Endothelial cell of umbilical vein (primary cell): Measurements from ENCODE around the gene SLC25A24. TPM values are rescaled to one million over a fixed set of nuclear protein-coding genes. Genes with fewer than 3 reads are reported as not detected.

Experiments
- BruUV-seq: library from RNA; stranded (reverse); fragments of 400-500 nt; replicated peaks from 2 replicates; lab custom pipeline; 2021; lab: Mats Ljungman, UMichigan
- CTCF ChIA-PET: fragments of 300-600, 350-600 bp; sonication (Branson Sonifier 250); formaldehyde crosslinking; loops from one replicate; lab custom pipeline; 2021; ENCODE audit warnings: antibody characterized with exemption, inconsistent platforms; lab: Charles Lee
- POLR2A ChIA-PET: fragments of 300-600, 350-600 bp; sonication (Branson Sonifier 250); formaldehyde crosslinking; loops from one replicate; lab custom pipeline; 2021; ENCODE audit warnings: antibody characterized with exemption, inconsistent platforms; lab: Charles Lee
- DNase-seq: peaks from one replicate; pipeline ENCODE4 v3.0.0-alpha.2; 2011; ENCODE audit warnings: low read depth, low spot score
- FAIRE-seq: peaks from 2 replicates; lab custom pipeline; 2011; peaks lifted over from hg19 to GRCh38; lab: Jason Lieb, UNC
- H2AFZ ChIP-seq: 2 replicates; pipeline ENCODE4 v1.6.0; 2012; ENCODE audit warnings: low read depth, low read length, control low read depth, inconsistent platforms
- H3K27ac ChIP-seq: 2 replicates; pipeline ENCODE4 v1.5.1; 2011; ENCODE audit warnings: low read depth, mild to moderate bottlenecking, control low read depth, low read length, moderate library complexity; ENCODE audit not compliant: insufficient read depth
- H3K27me3 ChIP-seq, 2 experiments: 2 replicates each; pipeline versions ENCODE4 v1.6.0 to v1.6.1; 2011; ENCODE audit warnings: low read length in 2 of 2, mixed read lengths in 1 of 2; ENCODE audit not compliant: control insufficient read depth in 2 of 2, insufficient read depth in 2 of 2
- H3K36me3 ChIP-seq, 2 experiments: 2 replicates in 1 of 2; 3 replicates in 1 of 2; pipeline ENCODE4 v1.5.1; 2011; ENCODE audit warnings: low read length in 2 of 2, mild to moderate bottlenecking in 1 of 2, moderate library complexity in 1 of 2; ENCODE audit not compliant: control insufficient read depth in 2 of 2, insufficient read depth in 2 of 2; ENCODE audit errors: extremely low read depth in 1 of 2
- H3K4me1 ChIP-seq: 3 replicates; pipeline ENCODE4 v1.5.1; 2011; ENCODE audit warnings: mild to moderate bottlenecking, low read length; ENCODE audit not compliant: control insufficient read depth, insufficient read depth; ENCODE audit errors: extremely low read depth
- H3K4me2 ChIP-seq: 2 replicates; pipeline ENCODE4 v1.6.1; 2011; ENCODE audit warnings: low read length, control low read depth, mixed read lengths; ENCODE audit not compliant: insufficient read depth
- H3K4me3 ChIP-seq, 3 experiments: fragments of 200-600 bp in 1 of 3; sonication (generic), shearing (Covaris generic) in 1 of 3; replicated peaks in 1 of 3; 2 replicates each; pipeline ENCODE4 v1.5.1; 2011 to 2016; ENCODE audit warnings: control low read depth in 3 of 3, low read length in 3 of 3, mild to moderate bottlenecking in 2 of 3, inconsistent platforms in 1 of 3, low read depth in 1 of 3, moderate library complexity in 1 of 3; ENCODE audit not compliant: insufficient read depth in 1 of 3
- H3K79me2 ChIP-seq: 2 replicates; pipeline ENCODE4 v1.6.0; 2012; ENCODE audit warnings: low read length, inconsistent platforms; ENCODE audit not compliant: control insufficient read depth, insufficient read depth
- H3K9ac ChIP-seq: replicated peaks from 2 replicates; pipeline ENCODE3; 2011; ENCODE audit warnings: low read length, control low read depth; ENCODE audit not compliant: insufficient read depth; ENCODE audit errors: extremely low read depth
- H3K9me1 ChIP-seq: replicated peaks from 3 replicates; pipeline ENCODE4 v1.6.0; 2011; ENCODE audit warnings: mild to moderate bottlenecking, low read length; ENCODE audit not compliant: control insufficient read depth, insufficient read depth; ENCODE audit errors: extremely low read depth
- H3K9me3 ChIP-seq: replicated peaks from 2 replicates; pipeline ENCODE4 v1.5.1; 2012; ENCODE audit warnings: low read length, inconsistent platforms; ENCODE audit not compliant: control insufficient read depth, insufficient read depth
- H4K20me1 ChIP-seq: replicated peaks from 2 replicates; pipeline ENCODE3; 2011; ENCODE audit warnings: mild to moderate bottlenecking, low read length; ENCODE audit not compliant: control insufficient read depth, insufficient read depth; ENCODE audit errors: extremely low read depth
- EZH2 ChIP-seq: IDR thresholded peaks from 2 replicates; pipeline ENCODE4 v1.6.1; 2012; ENCODE audit warnings: borderline replicate concordance, low read depth, mild to moderate bottlenecking, moderate library complexity, low read length, inconsistent platforms; ENCODE audit not compliant: severe bottlenecking
- GATA2 ChIP-seq: IDR thresholded peaks from 2 replicates; pipeline ENCODE4 v1.7.0; 2011; ENCODE audit warnings: low read depth, mild to moderate bottlenecking, moderate library complexity, mixed read lengths, low read length; ENCODE audit not compliant: insufficient read length, insufficient read depth
- MYC ChIP-seq: IDR thresholded peaks from one replicate; pipeline ENCODE4 v1.6.1; 2011; ENCODE audit warnings: mild to moderate bottlenecking, low read depth, low read length
- POLR2A ChIP-seq: IDR thresholded peaks from 2 replicates; pipeline ENCODE4 v1.6.1; 2012; ENCODE audit warnings: low read depth, mild to moderate bottlenecking, control low read depth, low read length
- dilution Hi-C: fragments of 300-500 bp; cut with MboI; formaldehyde crosslinking; loops from one replicate; pipeline ENCODE4 v1.15.0; 2019; ENCODE audit warnings: low sequenced_read_pairs; ENCODE audit not compliant: extremely low pct_ligation_motif_present
- intact Hi-C: fragments of 100-400 bp; cut with micrococcal nuclease; formaldehyde crosslinking; loops from one replicate; pipeline ENCODE4 v1.10.0; 2022
- polyA plus RNA-seq, 4 experiments: library from polyadenylated mRNA; depleted of rRNA in 3 of 4; stranded (reverse) in 3 of 4; unstranded in 1 of 4; fragments of >200 nt; gene quantifications; 2 replicates each; pipeline versions ENCODE4 v1.2.1 to v1.2.3, GENCODE V29; 2011 to 2012; ENCODE audit warnings: missing spikeins in 1 of 4
- total RNA-seq: library from RNA; stranded (reverse); gene quantifications from 2 replicates; pipeline ENCODE4 v1.2.3, GENCODE V29; 2021
- TF ChIP-seq, protein P1 (sequence below), 2 donors: IDR thresholded peaks; 1 replicate in 1 of 2; 2 replicates in 1 of 2; pipeline ENCODE4 v1.5.1; 2011; ENCODE audit warnings: low read length in 2 of 2, mild to moderate bottlenecking in 2 of 2, moderate library complexity in 2 of 2, control low read depth in 1 of 2, inconsistent platforms in 1 of 2, low read depth in 1 of 2; ENCODE audit not compliant: insufficient read depth in 1 of 2; ENCODE audit errors: extremely low read depth in 1 of 2

SLC25A24 gene
- total and polyA plus RNA-seq, 2 donors (not counting 3 experiments of a cell fraction or from before 2014, with no cell fraction given), result 16.9 to 45.8 TPM

- intact Hi-C loops, result no loop called here
- Histone ChIP-seq H3K79me2 (peaks cover 32% of the 10 kb centered on the region), H3K9me3 (no peaks in the 10 kb centered on the region), H3K9ac (no peak overlapping the region), H3K4me3 (no peak overlapping the region), H3K9me1 (no peaks in the 10 kb centered on the region), H3K36me3 (peaks cover 3 to 4% of the 10 kb centered on the region in 2 experiments), H3K27ac (no peak overlapping the region), H2AFZ (no peak overlapping the region), H3K4me2 (no peak overlapping the region), H3K27me3 (no peaks in the 10 kb centered on the region), H4K20me1 (no peaks in the 10 kb centered on the region), H3K4me1 (peaks cover 23% of the 10 kb centered on the region)
- POLR2A ChIA-PET, result no interaction called here
- no TSS peak for BruUV-seq
- CTCF ChIA-PET, result no interaction called here
- TF ChIP-seq, protein P1, sequence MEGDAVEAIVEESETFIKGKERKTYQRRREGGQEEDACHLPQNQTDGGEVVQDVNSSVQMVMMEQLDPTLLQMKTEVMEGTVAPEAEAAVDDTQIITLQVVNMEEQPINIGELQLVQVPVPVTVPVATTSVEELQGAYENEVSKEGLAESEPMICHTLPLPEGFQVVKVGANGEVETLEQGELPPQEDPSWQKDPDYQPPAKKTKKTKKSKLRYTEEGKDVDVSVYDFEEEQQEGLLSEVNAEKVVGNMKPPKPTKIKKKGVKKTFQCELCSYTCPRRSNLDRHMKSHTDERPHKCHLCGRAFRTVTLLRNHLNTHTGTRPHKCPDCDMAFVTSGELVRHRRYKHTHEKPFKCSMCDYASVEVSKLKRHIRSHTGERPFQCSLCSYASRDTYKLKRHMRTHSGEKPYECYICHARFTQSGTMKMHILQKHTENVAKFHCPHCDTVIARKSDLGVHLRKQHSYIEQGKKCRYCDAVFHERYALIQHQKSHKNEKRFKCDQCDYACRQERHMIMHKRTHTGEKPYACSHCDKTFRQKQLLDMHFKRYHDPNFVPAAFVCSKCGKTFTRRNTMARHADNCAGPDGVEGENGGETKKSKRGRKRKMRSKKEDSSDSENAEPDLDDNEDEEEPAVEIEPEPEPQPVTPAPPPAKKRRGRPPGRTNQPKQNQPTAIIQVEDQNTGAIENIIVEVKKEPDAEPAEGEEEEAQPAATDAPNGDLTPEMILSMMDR (IDR thresholded peaks at IDR 0.05; ENCODE audit: extremely low read depth in 1 of 2, insufficient read depth in 1 of 2, low read depth in 1 of 2, low read length in 2 of 2), result no peak
- TF ChIP-seq GATA2 (no peak), POLR2A (no peak), EZH2 (no peak), MYC (no peak)
- FAIRE-seq (no peak), DNase-seq (no peak)
- dilution Hi-C loops, result no loop called here
Observed at GRCh38 chr1:108201687-108202086, 1.5 kb upstream of the SLC25A24 start.

DNA sequence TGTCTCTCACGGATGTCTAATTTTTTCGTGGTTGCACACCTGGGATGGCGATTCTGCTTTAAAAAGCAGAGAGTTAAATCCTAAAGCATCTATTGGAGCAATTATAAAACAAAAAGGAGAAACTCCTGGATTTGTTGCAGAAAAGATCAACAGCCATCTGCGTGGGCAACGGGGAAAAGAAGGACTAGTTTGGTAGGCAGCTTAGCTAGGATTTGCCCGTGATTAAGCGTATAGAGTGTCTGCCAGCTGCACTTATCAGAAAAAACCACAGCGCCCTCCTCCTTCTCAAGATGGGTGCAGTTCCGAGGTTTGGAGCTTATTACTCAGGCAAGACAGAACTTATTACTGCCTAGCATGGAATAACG lies 526 bp upstream of the SLC25A24 start:
- CTCF ChIA-PET, result interaction anchor here (0.7 to 1.6 kb wide), 13 partner anchors 8 to 460 kb away, joined by 3 to 14 read pairs (median 4); partner anchors contain the start of gene HENMT1
- Histone ChIP-seq H3K27ac (peak overlapping the region; percentile 93), H2AFZ (peak overlapping the region; percentile 97), H3K4me3 (peak overlapping the region; percentile 84 to 95 (median 87)), H3K4me1 (peaks cover 23% of the 10 kb centered on the region), H4K20me1 (no peaks in the 10 kb centered on the region), H3K9me1 (no peaks in the 10 kb centered on the region), H3K27me3 (no peaks in the 10 kb centered on the region), H3K36me3 (peaks cover 3 to 6% of the 10 kb centered on the region in 2 experiments), H3K79me2 (peaks cover 42% of the 10 kb centered on the region), H3K9ac (peak overlapping the region; percentile 95), H3K4me2 (peak overlapping the region; percentile 84), H3K9me3 (no peaks in the 10 kb centered on the region)
- TSS peak; percentile 5 for BruUV-seq
- FAIRE-seq, result peak; percentile 81
- POLR2A ChIA-PET, result no interaction called here
- dilution Hi-C loops, result no loop called here
- no peak for TF ChIP-seq EZH2
- TF ChIP-seq, protein P1 (IDR thresholded peaks at IDR 0.05; ENCODE audit: extremely low read depth in 1 of 2, insufficient read depth in 1 of 2, low read depth in 1 of 2, low read length in 2 of 2), result peak in 1 of 2 donors; percentile 8
- peak; percentile 66 for DNase-seq
- intact Hi-C loops, result loop anchor here (1.0 kb wide), 1 partner anchor 492 kb away; the partner anchor contains the start of gene PRPF38B
